Stimulated activated CD8-positive, alpha-beta memory T cell treated with anti-CD3 and anti-CD28 coated beads, Interleukin-7, amount 100 ng/mL, for 4 hours (primary cell): Measurements from ENCODE around the gene TNFAIP2.

Experiments used
- DNase-seq, 2 donors: peaks; one replicate each; pipeline ENCODE4 v3.0.0-alpha.2; 2020; ENCODE audit warnings: low read depth in 2 of 2

Gene TNFAIP2

GRCh38 chr14:103122585-103122946 is 695 bp upstream of the TNFAIP2 start:
- no peak for DNase-seq

GRCh38 chr14:103123634-103124500 is 606 bp downstream of the TNFAIP2 start:
- DNase-seq, result no peak

GRCh38 chr14:103124501-103125001 is 1.3 kb downstream of the TNFAIP2 start:
- DNase-seq, result no peak

GRCh38 chr14:103125098-103126070 is 2.1 kb downstream of the TNFAIP2 start:
- DNase-seq, result no peak

- DNase-seq, result no peak
Measured at GRCh38 chr14:103126088-103126872, 3.0 kb downstream of the TNFAIP2 start.

- no peak for DNase-seq
Measured at GRCh38 chr14:103126873-103127304, 3.6 kb downstream of the TNFAIP2 start.

- no peak for DNase-seq
Measured at GRCh38 chr14:103127356-103127755, 4.1 kb downstream of the TNFAIP2 start.

GRCh38 chr14:103127861-103128598 is 4.8 kb downstream of the TNFAIP2 start:
- no peak for DNase-seq

GRCh38 chr14:103128631-103129300 is 5.5 kb downstream of the TNFAIP2 start:
- no peak for DNase-seq

GRCh38 chr14:103129301-103130016 is 6.2 kb downstream of the TNFAIP2 start:
- no peak for DNase-seq

- DNase-seq, result no peak
Measured at GRCh38 chr14:103130017-103130764, 6.9 kb downstream of the TNFAIP2 start.

GRCh38 chr14:103130965-103131364 is 7.7 kb downstream of the TNFAIP2 start:
- DNase-seq, result no peak

- no peak for DNase-seq
Measured at GRCh38 chr14:103131580-103131979, 8.3 kb downstream of the TNFAIP2 start.

- no peak for DNase-seq
Measured at GRCh38 chr14:103132381-103133209, 9.3 kb downstream of the TNFAIP2 start.

GRCh38 chr14:103133210-103134140 is 10.2 kb downstream of the TNFAIP2 start:
- no peak for DNase-seq

- DNase-seq, result no peak
Measured at GRCh38 chr14:103134405-103134804, 11.1 kb downstream of the TNFAIP2 start.

- DNase-seq, result no peak
Measured at GRCh38 chr14:103134919-103135318, 11.7 kb downstream of the TNFAIP2 start.
